CD4-positive, alpha-beta T cell treated with Interleukin-10 for 1 hour (primary cell): ENCODE measurements around the gene AJUBA.
"Not testable (repeated sequence)": the region's sequence is repeated elsewhere in the genome, so short reads cannot be mapped to it uniquely, and the experiment has no call there.

Source experiments
- DNase-seq: peaks from one replicate; pipeline ENCODE4 v3.0.0-alpha.2; 2020

The AJUBA gene

GRCh38 chr14:22982477-22983245, at the start of gene AJUBA:
Gene AJUBA (minus strand): TSS chr14:22982551. CDS start chr14:22982266, 285 bp downstream.
- DNase-seq = peak; percentile 80

- DNase-seq = no peak
Measured at GRCh38 chr14:23030936-23031335, 48.6 kb upstream of the AJUBA start.

GRCh38 chr14:23028799-23029198, 46.4 kb upstream of the AJUBA start:
- DNase-seq = peak; percentile 41

GRCh38 chr14:23025151-23025814, 42.9 kb upstream of the AJUBA start:
- DNase-seq = no peak

GRCh38 chr14:23024612-23025075, 42.3 kb upstream of the AJUBA start:
- DNase-seq = no peak

- no peak for DNase-seq
Measured at GRCh38 chr14:23023795-23024152, 41.4 kb upstream of the AJUBA start.

GRCh38 chr14:23023022-23023794, 40.9 kb upstream of the AJUBA start:
- no peak for DNase-seq

- DNase-seq = no peak
Measured at GRCh38 chr14:23021889-23022442, 39.6 kb upstream of the AJUBA start.

- no peak for DNase-seq
Measured at GRCh38 chr14:23021434-23021833, 39.1 kb upstream of the AJUBA start.

- DNase-seq = no peak
Measured at GRCh38 chr14:23020143-23021128, 38.1 kb upstream of the AJUBA start.

- DNase-seq = no peak
Measured at GRCh38 chr14:23018107-23018506, 35.8 kb upstream of the AJUBA start.

GRCh38 chr14:23017091-23017490, 34.7 kb upstream of the AJUBA start:
- DNase-seq = no peak

GRCh38 chr14:23015618-23016017, 33.3 kb upstream of the AJUBA start:
- no peak for DNase-seq

- DNase-seq = not testable (repeated sequence)
Measured at GRCh38 chr14:23013749-23014054, 31.4 kb upstream of the AJUBA start.

GRCh38 chr14:23013054-23013748, 30.9 kb upstream of the AJUBA start:
- no peak for DNase-seq

GRCh38 chr14:23009939-23010726, 27.8 kb upstream of the AJUBA start, which contains the start of gene C14orf93:
Gene C14orf93 (minus strand): TSS chr14:23010143. CDS start chr14:22999023, 11,120 bp downstream.
- DNase-seq = peak; percentile 82

GRCh38 chr14:23009483-23009938, 27.2 kb upstream of the AJUBA start:
- DNase-seq = no peak

- no peak for DNase-seq
Measured at GRCh38 chr14:23008831-23009230, 26.5 kb upstream of the AJUBA start.

- DNase-seq = peak; percentile 99
Measured at GRCh38 chr14:23006544-23007419, 24.4 kb upstream of the AJUBA start.

- no peak for DNase-seq
Measured at GRCh38 chr14:23006188-23006534, 23.8 kb upstream of the AJUBA start.
